H9 (cell line): ENCODE measurements around the gene ALLC. TPM values are rescaled to one million over a fixed set of nuclear protein-coding genes. Genes with fewer than 3 reads are reported as not detected.

ENCODE experiments used
- DNase-seq: peaks from one replicate; pipeline ENCODE4 v3.0.0-alpha.2; 2017
- H2AFZ ChIP-seq: one replicate; pipeline ENCODE4 v1.6.1; 2013; ENCODE audit warnings: mild to moderate bottlenecking, low read length, control low read depth, moderate library complexity
- H2AK5ac ChIP-seq: 2 replicates; pipeline ENCODE4 v1.6.1; 2013; ENCODE audit warnings: low read length, control low read depth, mixed read lengths; ENCODE audit not compliant: insufficient read length
- H2BK120ac ChIP-seq: one replicate; pipeline ENCODE4 v1.6.1; 2013; ENCODE audit warnings: low read depth, mild to moderate bottlenecking, low read length, control low read depth, inconsistent platforms; ENCODE audit not compliant: poor library complexity, severe bottlenecking
- H2BK12ac ChIP-seq: 2 replicates; pipeline ENCODE4 v1.6.1; 2013; ENCODE audit warnings: low read length, control low read depth, mixed read lengths, low read depth; ENCODE audit not compliant: insufficient read length
- H2BK15ac ChIP-seq: 2 replicates; pipeline ENCODE4 v1.6.1; 2013; ENCODE audit warnings: low read depth, low read length, control low read depth
- H2BK20ac ChIP-seq: one replicate; pipeline ENCODE4 v1.6.1; 2013; ENCODE audit warnings: low read depth, mild to moderate bottlenecking, low read length, control low read depth, inconsistent platforms; ENCODE audit not compliant: poor library complexity, severe bottlenecking
- H2BK5ac ChIP-seq: 2 replicates; pipeline ENCODE4 v1.6.1; 2013; ENCODE audit warnings: low read length, control low read depth, mixed read lengths; ENCODE audit not compliant: insufficient read length
- H3K14ac ChIP-seq: 2 replicates; pipeline ENCODE4 v1.6.1; 2013; ENCODE audit warnings: low read length, control low read depth; ENCODE audit not compliant: insufficient read depth
- H3K18ac ChIP-seq: 2 replicates; pipeline ENCODE4 v1.6.1; 2013; ENCODE audit warnings: low read depth, mild to moderate bottlenecking, mixed read lengths, low read length, control low read depth; ENCODE audit not compliant: insufficient read length
- H3K23ac ChIP-seq: 2 replicates; pipeline ENCODE4 v1.6.1; 2013; ENCODE audit warnings: low read length, control low read depth, mixed read lengths, low read depth; ENCODE audit not compliant: insufficient read length
- H3K23me2 ChIP-seq: 2 replicates; pipeline ENCODE4 v1.6.1; 2013; ENCODE audit warnings: low read depth, mild to moderate bottlenecking, mixed read lengths, low read length, control low read depth; ENCODE audit not compliant: insufficient read length, poor library complexity, severe bottlenecking
- H3K27ac ChIP-seq: 2 replicates; pipeline ENCODE4 v1.5.1; 2013; ENCODE audit warnings: low read length, control low read depth, mixed read lengths, low read depth; ENCODE audit not compliant: insufficient read length
- H3K27me3 ChIP-seq: 2 replicates; pipeline ENCODE4 v1.6.1; 2013; ENCODE audit warnings: low read length, control low read depth, inconsistent platforms; ENCODE audit not compliant: insufficient read depth
- H3K4ac ChIP-seq: 2 replicates; pipeline ENCODE4 v1.6.1; 2013; ENCODE audit warnings: low read depth, mild to moderate bottlenecking, control low read depth, inconsistent platforms, low read length, moderate library complexity
- H3K4me1 ChIP-seq: 2 replicates; pipeline ENCODE4 v1.6.1; 2013; ENCODE audit warnings: low read length, control low read depth, inconsistent platforms; ENCODE audit not compliant: insufficient read depth
- H3K4me2 ChIP-seq: 2 replicates; pipeline ENCODE4 v1.6.1; 2013; ENCODE audit warnings: low read length, control low read depth, mixed read lengths; ENCODE audit not compliant: insufficient read length, insufficient read depth
- H3K56ac ChIP-seq: 2 replicates; pipeline ENCODE4 v1.6.1; 2013; ENCODE audit warnings: low read depth, mild to moderate bottlenecking, mixed read lengths, low read length, control low read depth; ENCODE audit not compliant: insufficient read length
- H3K79me1 ChIP-seq: 2 replicates; pipeline ENCODE4 v1.6.1; 2013; ENCODE audit warnings: low read depth, mild to moderate bottlenecking, moderate library complexity, low read length, control low read depth, inconsistent platforms; ENCODE audit not compliant: insufficient read depth, poor library complexity, severe bottlenecking
- H3K79me2 ChIP-seq: 2 replicates; pipeline ENCODE4 v1.6.1; 2013; ENCODE audit warnings: low read length, control low read depth, inconsistent platforms; ENCODE audit not compliant: insufficient read depth
- H3K9ac ChIP-seq: 2 replicates; pipeline ENCODE4 v1.6.1; 2013; ENCODE audit warnings: low read length, control low read depth, mixed read lengths; ENCODE audit not compliant: insufficient read length; ENCODE audit errors: extremely low read depth
- H3K9me3 ChIP-seq: one replicate; pipeline ENCODE4 v1.6.1; 2013; ENCODE audit warnings: low read depth, low read length, inconsistent platforms; ENCODE audit not compliant: control insufficient read depth
- H3T11ph ChIP-seq: one replicate; pipeline ENCODE4 v1.6.1; 2013; ENCODE audit warnings: mild to moderate bottlenecking, low read length, control low read depth, inconsistent platforms
- H4K20me1 ChIP-seq: one replicate; pipeline ENCODE4 v1.6.1; 2013; ENCODE audit not compliant: control insufficient read depth, insufficient read length, insufficient read depth
- H4K5ac ChIP-seq: 2 replicates; pipeline ENCODE4 v1.6.1; 2013; ENCODE audit warnings: low read depth, mild to moderate bottlenecking, mixed read lengths, low read length, control low read depth; ENCODE audit not compliant: insufficient read length
- H4K8ac ChIP-seq: replicated peaks from 2 replicates; pipeline ENCODE4 v1.6.1; 2013; ENCODE audit warnings: low read length, control low read depth, mixed read lengths, low read depth; ENCODE audit not compliant: insufficient read length
- H4K91ac ChIP-seq: 2 replicates; pipeline ENCODE4 v1.6.1; 2013; ENCODE audit warnings: low read depth, mild to moderate bottlenecking, moderate library complexity, mixed read lengths, low read length, control low read depth; ENCODE audit not compliant: insufficient read length
- H3K27ac Mint-ChIP-seq, 3 experiments: 2 replicates in 2 of 3; 3 replicates in 1 of 3; pipeline ENCODE4 v1.8.0; 2020 to 2021; ENCODE audit warnings: mixed read lengths in 3 of 3, mild to moderate bottlenecking in 1 of 3, moderate library complexity in 1 of 3
- H3K27me3 Mint-ChIP-seq: 2 replicates; pipeline ENCODE4 v1.8.0; 2021; ENCODE audit warnings: low read depth, mild to moderate bottlenecking, moderate library complexity, mixed read lengths
- H3K36me3 Mint-ChIP-seq, 3 experiments: 2 replicates in 2 of 3; 3 replicates in 1 of 3; pipeline ENCODE4 v1.8.0; 2020 to 2021; ENCODE audit warnings: low read depth in 3 of 3, mixed read lengths in 3 of 3; ENCODE audit not compliant: insufficient read depth in 1 of 3
- H3K4me1 Mint-ChIP-seq, 2 experiments: 2 replicates each; pipeline ENCODE4 v1.8.0; 2020; ENCODE audit warnings: mixed read lengths in 2 of 2
- H3K4me3 Mint-ChIP-seq, 2 experiments: 2 replicates in 1 of 2; 3 replicates in 1 of 2; pipeline ENCODE4 v1.8.0; 2020 to 2021; ENCODE audit warnings: mild to moderate bottlenecking in 2 of 2, mixed read lengths in 2 of 2, moderate library complexity in 1 of 2
- H3K9me3 Mint-ChIP-seq, 2 experiments: 2 replicates in 1 of 2; 3 replicates in 1 of 2; pipeline ENCODE4 v1.8.0; 2020; ENCODE audit warnings: mild to moderate bottlenecking in 2 of 2, mixed read lengths in 2 of 2, moderate library complexity in 1 of 2
- WGBS: extraction: QIAGEN DNeasy Blood & Tissue Kit; methylation state at CpG from one replicate; pipeline ENCODE4 v1.1.7; 2013; ENCODE audit warnings: missing lambda C conversion rate, low lambda C conversion rate, mixed read lengths; ENCODE audit not compliant: insufficient read length; ENCODE audit errors: extremely low coverage; 5-methylcytosine and 5-hydroxymethylcytosine counted together
- total RNA-seq: library from RNA; stranded (reverse); gene quantifications from 2 replicates; pipeline ENCODE4 v1.2.1, GENCODE V29; 2021
- TF ChIP-seq, protein P1 (sequence below): fragments of 200-600 bp; sonication (generic); conservative IDR thresholded peaks from 3 replicates; pipeline ENCODE4 v1.8.0; 2021; ENCODE audit warnings: antibody characterized with exemption, mild to moderate bottlenecking

ALLC gene
- total RNA-seq, 1 experiment from 2014 or later: not detected

DNA sequence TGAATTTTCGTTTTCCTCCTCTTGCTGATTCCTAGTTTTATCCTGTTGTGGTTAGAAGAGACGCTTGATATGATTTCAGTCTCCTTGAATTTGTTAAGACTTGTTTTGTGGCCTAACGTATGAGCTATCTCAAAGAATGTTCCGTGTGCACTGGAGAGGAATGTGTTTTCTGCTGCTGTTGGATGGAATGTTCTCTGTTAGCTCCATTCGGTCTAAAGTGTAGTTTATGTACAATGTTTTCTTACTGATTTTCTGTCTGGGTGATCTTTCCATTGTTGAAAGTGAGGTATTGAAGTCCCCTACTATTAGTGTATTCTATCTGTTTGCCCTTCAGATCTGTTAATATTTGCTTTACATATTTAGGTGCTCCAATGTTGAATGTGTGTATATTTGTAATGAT lies 37.2 kb upstream of the ALLC start:
- Mint-ChIP-seq H3K9me3 (peaks cover 28 to 31% of the 10 kb centered on the region in 2 experiments), H3K27ac (no peak overlapping the region), H3K36me3 (peaks cover 0 to 14% (median 6%) of the 10 kb centered on the region in 3 experiments; a peak in 3 of 7 replicates), H3K4me3 (no peak overlapping the region), H3K27me3 (peaks cover 3% of the 10 kb centered on the region), H3K4me1 (peaks cover 3 to 7% of the 10 kb centered on the region in 2 experiments; a peak in 2 of 4 replicates)
- Histone ChIP-seq H2BK15ac (no peak overlapping the region), H4K20me1 (no peaks in the 10 kb centered on the region), H3K79me1 (no peaks in the 10 kb centered on the region), H3K27ac (no peak overlapping the region), H2BK12ac (no peak overlapping the region), H3K79me2 (no peaks in the 10 kb centered on the region), H3T11ph (no peak overlapping the region), H4K91ac (no peak overlapping the region), H3K27me3 (no peaks in the 10 kb centered on the region), H2AFZ (no peak overlapping the region), H2BK5ac (no peak overlapping the region), H3K4me1 (no peaks in the 10 kb centered on the region), H4K5ac (no peak overlapping the region), H3K14ac (no peak overlapping the region), H3K4me2 (no peak overlapping the region), H3K23me2 (no peaks in the 10 kb centered on the region), H3K18ac (no peak overlapping the region), H2AK5ac (no peak overlapping the region), H3K23ac (no peak overlapping the region), H2BK20ac (no peak overlapping the region), H3K9ac (no peak overlapping the region), H3K4ac (no peak overlapping the region), H4K8ac (no peak overlapping the region), H3K9me3 (no peaks in the 10 kb centered on the region), H3K56ac (no peak overlapping the region), H2BK120ac (no peak overlapping the region)
- no CpG with 5 or more reads among the region's 5 CpGs for WGBS
- TF ChIP-seq, protein P1, sequence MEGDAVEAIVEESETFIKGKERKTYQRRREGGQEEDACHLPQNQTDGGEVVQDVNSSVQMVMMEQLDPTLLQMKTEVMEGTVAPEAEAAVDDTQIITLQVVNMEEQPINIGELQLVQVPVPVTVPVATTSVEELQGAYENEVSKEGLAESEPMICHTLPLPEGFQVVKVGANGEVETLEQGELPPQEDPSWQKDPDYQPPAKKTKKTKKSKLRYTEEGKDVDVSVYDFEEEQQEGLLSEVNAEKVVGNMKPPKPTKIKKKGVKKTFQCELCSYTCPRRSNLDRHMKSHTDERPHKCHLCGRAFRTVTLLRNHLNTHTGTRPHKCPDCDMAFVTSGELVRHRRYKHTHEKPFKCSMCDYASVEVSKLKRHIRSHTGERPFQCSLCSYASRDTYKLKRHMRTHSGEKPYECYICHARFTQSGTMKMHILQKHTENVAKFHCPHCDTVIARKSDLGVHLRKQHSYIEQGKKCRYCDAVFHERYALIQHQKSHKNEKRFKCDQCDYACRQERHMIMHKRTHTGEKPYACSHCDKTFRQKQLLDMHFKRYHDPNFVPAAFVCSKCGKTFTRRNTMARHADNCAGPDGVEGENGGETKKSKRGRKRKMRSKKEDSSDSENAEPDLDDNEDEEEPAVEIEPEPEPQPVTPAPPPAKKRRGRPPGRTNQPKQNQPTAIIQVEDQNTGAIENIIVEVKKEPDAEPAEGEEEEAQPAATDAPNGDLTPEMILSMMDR: no peak
- no peak for DNase-seq
